Inferior parietal cortex (tissue), 1 donor: ENCODE data around the gene BICDL2.

Source experiments
- DNase-seq: peaks from one replicate; pipeline ENCODE4 v3.0.0-alpha.2; 2016; ENCODE audit errors: extremely low spot score

The BICDL2 gene

GRCh38 chr16:2983706-2984136 lies 53.0 kb downstream of the BICDL2 start:
- DNase-seq = peak; percentile 79

- no peak for DNase-seq
These were observed 54.3 kb downstream of the BICDL2 start for GRCh38 chr16:2982402-2982801.

- DNase-seq = no peak
These were observed 54.9 kb downstream of the BICDL2 start for GRCh38 chr16:2981899-2982250.

- no peak for DNase-seq
These were observed 55.4 kb downstream of the BICDL2 start for GRCh38 chr16:2981177-2981898.

- peak; percentile 91 for DNase-seq
These were observed 56.2 kb downstream of the BICDL2 start, which contains the start of gene PKMYT1 for GRCh38 chr16:2980227-2981176. Gene PKMYT1 (minus strand): TSS chr16:2980446. CDS start chr16:2979657, 789 bp downstream.

GRCh38 chr16:2979669-2980226 lies 57.0 kb downstream of the BICDL2 start:
- no peak for DNase-seq
